K562 treated with DMSO at 1 percent for 24 hours (cell line): ENCODE measurements around the gene ZNF398. TPM values are rescaled to one million over a fixed set of nuclear protein-coding genes. Genes with fewer than 3 reads are reported as not detected.

Experiments used
- total RNA-seq: library from RNA; unstranded; fragments of 300-600 nt; gene quantifications from 2 replicates; pipeline ENCODE4 v1.2.3, GENCODE V29; 2022; ENCODE audit warnings: low read depth; ENCODE audit not compliant: insufficient read depth

The ZNF398 gene
- total RNA-seq = 14.2 and 14.4 TPM in 2 replicates

GRCh38 chr7:149147072-149147751 lies at the start of gene ZNF398:
ZNF398 (plus strand) TSS chr7:149147453; CDS start chr7:149147743, 290 bp downstream.

GRCh38 chr7:149125863-149126661 lies 21.2 kb upstream of the ZNF398 start, which contains the start of gene ZNF425:
ZNF425 (minus strand) TSS chr7:149126324; CDS start chr7:149126213, 111 bp downstream.

GRCh38 chr7:149195180-149196150 lies 48.2 kb downstream of the ZNF398 start, which contains the start of gene ZNF282:
ZNF282 (plus strand) TSS chr7:149195546; CDS start chr7:149195590, 44 bp downstream.

Other genes starting within 250 kb of the ZNF398 start
- 154 and 155 TPM in 2 replicates for gene PDIA4, start 118.9 kb upstream of the ZNF398 start, total RNA-seq
- gene ZNF786, start 56.7 kb upstream of the ZNF398 start, total RNA-seq = 6.3 and 8.6 TPM in 2 replicates
- gene ZNF425, start 21.1 kb upstream of the ZNF398 start, total RNA-seq = 2.2 and 2.3 TPM in 2 replicates
- 54.9 and 55.5 TPM in 2 replicates for gene ZNF282, start 48.1 kb downstream of the ZNF398 start, total RNA-seq
- 14.9 and 17.6 TPM in 2 replicates for gene ZNF212, start 92.2 kb downstream of the ZNF398 start, total RNA-seq
- gene ZNF783, start 114.7 kb downstream of the ZNF398 start, total RNA-seq = 3.2 and 4.1 TPM in 2 replicates